ENCODE measurements around the gene IFT57.

Gene IFT57

DNA sequence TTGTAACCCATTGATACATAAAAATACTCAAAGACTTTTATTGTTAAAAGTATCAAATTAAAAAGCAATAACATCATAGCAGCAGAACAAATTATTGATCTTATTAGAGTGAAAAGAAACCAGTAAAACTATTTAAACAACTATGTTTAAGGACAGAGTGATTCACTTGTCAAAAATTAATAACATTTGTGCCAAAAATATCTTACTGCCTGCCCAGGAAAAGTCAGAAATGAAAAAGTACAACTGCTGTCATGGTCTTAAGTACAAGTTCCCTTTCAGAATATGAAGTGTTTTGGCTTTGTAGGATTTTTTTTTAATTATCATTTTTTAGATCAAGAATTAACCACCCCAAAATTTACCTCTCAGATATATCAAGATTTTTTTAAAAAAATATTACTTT lies 3.4 kb downstream of the IFT57 start:
- no peak for DNase-seq (ENCODE audit: low read depth)

DNA sequence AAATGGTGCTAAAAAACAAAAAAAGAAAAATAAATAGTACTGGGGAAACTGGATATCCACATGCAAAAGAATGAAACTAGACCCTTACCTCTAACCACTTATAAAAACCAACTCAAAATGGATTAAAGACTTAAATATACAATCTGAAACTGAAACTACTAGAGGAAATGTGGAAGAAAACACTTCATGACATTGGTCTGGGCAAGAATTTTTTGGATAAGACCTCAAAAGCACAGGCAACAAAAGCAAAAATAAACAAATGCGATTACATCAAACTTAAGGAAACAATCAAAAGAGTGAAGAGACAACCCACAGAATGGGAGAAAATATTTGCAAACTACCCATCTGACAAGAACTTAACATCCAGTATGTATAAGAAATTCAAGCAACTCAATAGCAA lies 6.4 kb downstream of the IFT57 start:
- no peak for DNase-seq (ENCODE audit: low read depth)

DNA sequence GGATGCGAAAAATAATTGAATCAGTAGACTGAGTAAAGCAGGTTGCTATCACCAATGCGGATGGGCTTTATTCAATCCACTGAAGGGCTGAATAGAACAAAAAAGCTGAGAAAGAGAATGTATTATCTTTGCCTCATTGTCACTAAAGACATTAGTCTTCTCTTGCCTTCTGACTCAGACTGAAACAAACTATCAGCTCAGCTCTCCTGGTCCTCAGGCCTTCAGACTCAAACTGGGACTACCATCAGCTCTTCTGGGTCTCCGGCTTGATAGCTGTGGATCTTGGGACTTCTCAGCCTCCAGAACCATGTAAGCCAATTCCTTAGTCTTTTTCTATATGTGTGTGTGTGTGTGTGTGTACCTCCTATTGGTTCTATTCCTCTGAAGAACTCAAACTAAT lies 12.6 kb downstream of the IFT57 start:
- no peak for DNase-seq (ENCODE audit: low read depth)

DNA sequence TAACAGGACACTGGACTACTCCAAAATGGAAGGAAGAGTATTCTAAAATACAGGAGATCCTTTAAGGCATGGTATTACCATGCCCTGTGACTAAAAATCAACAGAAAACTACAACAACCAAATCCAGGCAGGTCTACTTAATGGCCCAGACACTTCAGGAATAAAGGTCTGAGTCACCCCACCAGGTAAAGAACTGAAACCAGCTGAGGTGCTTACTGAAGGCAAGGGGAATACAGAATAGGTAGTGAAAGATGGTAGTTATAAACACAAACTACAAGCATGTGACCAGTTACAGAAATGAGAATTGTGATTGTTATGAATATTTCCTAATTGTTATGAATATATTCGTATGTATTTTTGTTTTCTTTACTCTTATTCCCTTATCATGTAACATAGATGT lies 13.4 kb downstream of the IFT57 start:
- no peak for DNase-seq (ENCODE audit: low read depth)

DNA sequence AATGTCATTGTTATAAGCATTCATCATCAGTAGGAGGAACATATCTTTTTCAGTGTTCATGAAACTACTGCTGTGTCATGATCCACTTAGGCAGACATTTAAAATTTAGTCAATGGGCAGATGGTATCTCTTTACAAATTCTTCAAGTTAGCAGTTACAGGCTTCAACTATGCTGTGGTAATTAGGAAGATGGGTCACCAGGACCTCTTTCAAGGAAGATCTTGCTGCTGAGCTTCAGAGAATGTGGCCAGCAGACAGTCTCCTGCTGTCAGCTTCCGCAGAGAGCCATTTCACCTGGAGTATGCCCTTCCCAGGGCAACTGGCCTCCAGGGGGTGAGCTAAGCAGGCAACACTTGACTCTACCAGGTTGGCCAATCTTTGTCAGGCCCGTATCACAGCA lies 19.4 kb downstream of the IFT57 start:
- DNase-seq (ENCODE audit: low read depth): no peak

DNA sequence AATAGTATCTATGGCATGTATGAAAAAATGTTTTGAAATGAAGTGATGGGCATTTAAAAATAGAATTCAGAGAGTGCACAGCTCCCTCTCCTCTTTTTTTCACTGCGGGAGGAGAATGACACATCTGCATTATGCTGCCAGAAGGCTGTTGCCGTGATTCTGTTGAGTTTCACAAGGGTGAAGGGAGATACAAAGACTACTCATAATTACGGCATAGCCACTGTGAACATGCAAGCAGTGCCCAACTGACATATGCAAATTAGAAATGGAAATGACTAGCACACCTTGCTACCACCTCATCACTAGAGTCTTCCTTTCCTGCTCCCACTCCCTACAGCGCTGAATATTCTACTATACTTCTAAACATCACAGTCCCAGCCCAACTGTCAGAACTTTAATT lies 20.1 kb downstream of the IFT57 start:
- DNase-seq (ENCODE audit: low read depth): no peak

DNA sequence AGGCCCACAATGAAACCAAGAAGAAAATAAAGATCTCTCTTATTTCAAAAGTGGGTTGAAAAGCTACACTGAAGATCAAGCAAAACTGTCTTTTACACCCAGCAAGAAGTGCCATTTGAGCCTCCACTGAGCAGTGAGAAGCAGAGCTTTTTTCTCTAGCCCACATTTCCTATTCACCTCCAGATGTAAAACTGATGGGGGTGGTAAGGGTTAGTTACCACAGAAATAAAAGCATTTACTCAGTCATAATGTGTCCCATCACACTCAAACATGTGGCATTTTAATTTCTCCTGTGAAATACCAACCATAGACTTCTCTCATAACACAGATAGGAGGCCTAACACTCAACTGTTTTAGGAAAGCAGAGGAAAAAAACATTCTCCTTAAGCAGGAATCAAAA lies 21.0 kb downstream of the IFT57 start:
- no peak for DNase-seq (ENCODE audit: low read depth)

DNA sequence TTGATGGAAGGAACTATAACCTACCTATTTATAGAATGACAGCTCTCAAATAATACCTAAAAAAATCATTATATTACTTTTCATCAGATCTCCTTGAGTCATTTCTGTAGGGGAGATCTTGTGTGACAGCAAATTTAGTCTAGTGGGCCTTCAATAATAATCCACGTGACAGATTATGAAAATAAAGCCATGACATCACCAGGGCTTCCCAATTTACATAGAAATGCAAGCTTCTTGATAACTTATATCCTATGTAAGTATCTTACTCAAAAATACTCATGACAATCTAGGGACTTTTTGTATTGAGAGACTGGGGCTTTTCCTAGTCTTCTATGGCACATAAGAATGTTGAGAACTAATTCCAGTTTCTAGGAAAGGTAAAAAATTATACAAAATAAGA lies 21.6 kb downstream of the IFT57 start:
- no peak for DNase-seq (ENCODE audit: low read depth)

DNA sequence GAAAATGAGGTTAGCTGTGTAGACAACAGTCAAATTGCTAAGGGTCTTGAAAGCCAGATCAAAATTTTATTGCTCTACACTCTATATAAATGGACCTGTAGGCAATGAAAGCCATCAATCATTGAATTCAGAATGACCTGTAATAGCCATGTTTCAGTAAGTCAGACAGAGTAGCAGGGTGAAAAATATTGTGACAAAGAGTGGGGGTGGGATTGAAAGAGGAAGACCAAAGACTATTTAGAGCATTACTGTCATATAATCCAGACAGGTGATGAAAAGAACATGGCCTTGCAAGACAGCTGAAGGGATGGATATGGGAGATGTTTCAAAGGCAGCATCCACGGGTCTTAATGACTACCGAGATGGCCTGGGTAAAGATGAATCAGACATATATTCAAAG lies 22.2 kb downstream of the IFT57 start:
- no peak for DNase-seq (ENCODE audit: low read depth)

DNA sequence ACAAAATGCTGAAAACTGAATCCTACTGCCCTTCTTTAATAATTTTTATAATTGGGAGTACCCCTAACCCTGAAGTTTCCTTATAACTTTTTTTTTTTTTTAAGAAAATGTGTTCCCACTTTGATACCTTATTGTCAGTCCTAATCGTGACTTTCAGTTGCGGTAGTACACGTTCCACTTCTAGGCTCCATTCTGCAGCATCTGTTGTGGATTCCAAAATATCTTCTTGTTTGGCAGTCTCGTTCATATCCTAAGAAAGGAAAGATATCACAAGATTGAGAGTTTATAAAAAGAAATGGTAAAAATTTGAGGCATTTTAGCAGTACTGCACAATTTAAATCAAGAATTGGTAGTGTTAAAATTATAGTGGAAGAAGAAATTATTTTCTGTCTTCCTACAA lies 30.8 kb downstream of the IFT57 start:
- DNase-seq (ENCODE audit: low read depth): no peak

DNA sequence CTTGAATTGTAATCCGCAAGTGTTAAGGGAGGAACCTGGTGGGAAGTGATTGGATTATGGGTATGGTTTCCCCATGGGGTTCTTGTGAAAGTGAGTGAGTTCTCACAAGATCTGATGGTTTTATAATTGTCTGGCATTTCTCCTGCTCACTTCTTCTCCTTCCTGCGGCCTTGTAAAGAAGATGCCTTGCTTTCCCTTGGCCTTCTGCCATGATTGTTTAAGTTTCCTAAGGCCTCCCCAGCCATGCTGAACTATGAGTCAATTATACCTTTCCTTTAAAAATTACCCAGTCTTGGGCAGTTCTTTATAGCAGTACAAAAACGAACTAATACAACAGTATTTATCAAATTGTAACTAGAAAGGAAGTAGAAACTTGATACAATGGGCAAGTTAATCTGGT lies 31.9 kb downstream of the IFT57 start:
- no peak for DNase-seq (ENCODE audit: low read depth)

DNA sequence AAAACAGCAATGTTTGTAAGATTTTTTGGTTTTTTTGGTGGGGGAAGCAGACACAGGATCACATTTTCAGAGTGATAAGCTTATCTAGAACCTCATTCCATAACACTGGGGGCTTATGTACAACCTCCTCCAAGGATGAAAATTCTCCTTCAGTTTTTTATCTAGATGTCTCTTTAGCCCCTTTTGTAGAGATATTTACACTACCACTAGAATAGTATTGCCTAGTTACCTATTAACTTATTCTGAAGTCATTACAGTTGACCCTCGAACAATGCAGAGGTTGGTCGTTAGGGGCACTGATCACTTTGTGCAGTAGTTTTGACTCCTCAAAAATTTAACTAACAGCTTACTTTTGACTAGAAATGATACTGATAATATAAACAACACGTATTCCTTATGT lies 32.8 kb downstream of the IFT57 start:
- no peak for DNase-seq (ENCODE audit: low read depth)

DNA sequence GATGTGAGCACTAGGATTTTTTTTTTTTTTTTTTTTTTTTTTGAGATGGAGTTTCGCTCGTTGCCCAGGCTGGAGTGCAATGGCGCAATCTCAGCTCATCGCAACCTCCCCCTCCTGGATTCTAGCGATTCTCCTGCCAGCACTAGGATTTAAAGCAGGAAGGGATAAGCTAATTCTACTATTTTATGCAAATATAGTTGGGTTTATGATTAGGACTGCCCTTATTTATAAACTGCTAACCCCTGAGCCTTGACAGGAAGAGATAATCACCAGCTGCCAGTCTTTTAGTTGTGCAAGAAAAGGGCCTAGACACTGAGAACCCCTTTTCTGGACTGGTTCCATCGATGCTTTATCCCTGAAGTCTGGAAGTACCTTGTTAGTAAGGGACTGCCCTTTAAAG lies 36.7 kb downstream of the IFT57 start:
- no peak for DNase-seq (ENCODE audit: low read depth)

DNA sequence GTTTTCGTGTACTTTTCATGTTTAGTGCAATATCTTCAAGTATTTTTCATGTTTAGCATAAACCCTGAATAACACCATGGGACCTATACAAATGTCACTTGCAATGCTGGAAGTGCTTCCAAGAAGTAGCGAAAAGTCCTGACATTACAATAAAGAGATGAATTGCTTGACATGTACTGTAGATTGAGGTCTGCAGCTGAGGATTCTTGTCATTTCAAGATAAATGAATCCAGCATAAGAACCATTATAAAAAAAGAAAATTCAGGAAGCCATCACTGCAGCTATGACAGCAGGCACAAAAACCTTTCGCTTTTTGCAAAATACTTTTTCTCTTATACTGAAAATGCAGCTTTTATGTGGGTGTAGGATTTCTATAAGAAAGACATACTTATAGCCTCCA lies 37.4 kb downstream of the IFT57 start:
- no peak for DNase-seq (ENCODE audit: low read depth)

DNA sequence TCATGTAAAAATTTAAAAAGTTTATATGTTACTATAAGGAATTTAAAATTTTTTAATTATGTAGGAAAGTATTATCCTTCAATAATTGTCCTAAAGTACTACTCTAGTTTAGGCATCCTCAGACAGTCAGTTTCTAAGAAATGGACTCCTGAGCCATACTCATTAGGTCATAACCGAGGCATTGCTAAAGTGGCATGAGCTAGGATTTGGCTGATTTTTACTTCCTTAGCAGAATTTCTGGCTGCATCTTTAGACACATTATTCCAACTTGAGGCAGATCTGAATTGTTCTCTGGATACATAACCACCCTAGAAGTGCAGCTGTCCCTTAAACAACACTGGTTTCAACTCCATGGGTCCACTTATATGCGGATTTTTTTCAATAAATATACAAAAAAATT lies 38.3 kb downstream of the IFT57 start:
- DNase-seq (ENCODE audit: low read depth): no peak

DNA sequence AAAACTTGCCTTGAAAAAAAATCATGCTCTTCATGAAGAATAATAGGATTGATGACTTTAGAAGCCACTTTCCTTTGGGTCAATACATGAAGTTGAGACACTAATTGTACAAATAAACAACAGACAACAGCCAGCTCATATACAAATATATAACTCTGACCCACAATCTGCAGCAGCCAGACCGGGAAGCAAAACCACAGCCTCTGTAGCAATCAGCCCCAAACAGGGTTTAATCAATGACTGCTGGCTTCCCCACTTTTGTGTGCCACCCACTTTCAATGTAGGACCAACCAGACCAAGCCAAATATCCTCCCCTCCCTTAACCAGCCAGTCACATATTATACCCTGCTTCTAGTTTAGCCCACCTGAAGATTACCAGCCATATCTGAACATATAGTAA lies 39.0 kb downstream of the IFT57 start:
- DNase-seq (ENCODE audit: low read depth): no peak

DNA sequence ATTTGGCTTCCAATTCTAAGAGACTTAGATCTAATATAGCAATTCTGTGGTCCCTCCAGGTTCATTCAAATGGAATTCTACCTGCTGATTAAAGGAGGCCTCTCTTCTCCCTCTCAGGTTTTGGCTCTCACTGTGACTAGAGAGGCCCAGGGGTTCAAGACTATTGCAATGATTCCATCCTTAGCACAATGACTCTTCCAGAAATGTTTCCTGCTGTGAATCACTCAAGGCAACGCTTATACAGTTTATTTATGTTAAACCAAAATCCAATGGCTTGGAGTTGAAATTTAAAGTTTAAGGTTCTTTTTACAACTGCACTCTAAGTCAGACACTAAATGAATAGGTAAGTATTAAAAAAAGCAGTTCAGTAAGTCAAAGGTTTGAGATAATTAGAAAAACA lies 39.9 kb downstream of the IFT57 start:
- no peak for DNase-seq (ENCODE audit: low read depth)

DNA sequence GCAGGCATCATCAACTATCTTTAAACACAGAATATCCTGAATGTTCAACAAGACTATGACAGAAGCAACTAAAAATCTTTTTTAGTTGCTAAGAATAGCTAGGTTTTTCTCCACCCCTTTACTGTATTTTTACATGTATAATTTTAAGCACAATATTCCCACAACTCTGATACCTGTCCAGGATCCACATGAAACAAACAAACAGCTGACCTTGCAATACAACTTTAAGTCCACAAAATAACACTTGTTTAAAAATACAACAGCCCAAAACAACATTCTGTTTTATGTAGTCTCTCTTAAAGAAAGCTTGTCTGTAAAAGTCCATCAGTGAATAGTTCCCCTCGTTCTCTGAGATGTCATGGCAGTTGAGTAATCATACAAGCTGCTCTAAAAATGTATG lies 41.1 kb downstream of the IFT57 start:
- no peak for DNase-seq (ENCODE audit: low read depth)

DNA sequence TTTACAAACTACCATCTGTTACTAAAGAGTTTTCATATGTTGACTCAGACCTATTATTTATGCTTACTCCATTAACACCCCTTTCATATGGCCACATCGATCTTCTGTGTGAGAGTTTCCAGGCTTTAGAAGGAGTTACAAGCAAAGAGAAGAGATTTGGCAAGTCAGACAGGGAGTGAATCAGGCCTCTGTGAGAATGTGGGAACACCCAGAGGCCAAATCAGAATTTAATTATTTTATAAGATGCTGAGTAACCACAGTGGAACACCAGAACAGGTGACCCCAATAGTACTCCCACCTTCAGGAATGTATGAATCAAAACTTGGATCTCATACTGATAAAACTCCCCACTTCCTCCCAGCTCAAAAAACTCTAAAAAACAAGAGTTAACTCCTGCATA lies 42.0 kb downstream of the IFT57 start:
- no peak for DNase-seq (ENCODE audit: low read depth)

DNA sequence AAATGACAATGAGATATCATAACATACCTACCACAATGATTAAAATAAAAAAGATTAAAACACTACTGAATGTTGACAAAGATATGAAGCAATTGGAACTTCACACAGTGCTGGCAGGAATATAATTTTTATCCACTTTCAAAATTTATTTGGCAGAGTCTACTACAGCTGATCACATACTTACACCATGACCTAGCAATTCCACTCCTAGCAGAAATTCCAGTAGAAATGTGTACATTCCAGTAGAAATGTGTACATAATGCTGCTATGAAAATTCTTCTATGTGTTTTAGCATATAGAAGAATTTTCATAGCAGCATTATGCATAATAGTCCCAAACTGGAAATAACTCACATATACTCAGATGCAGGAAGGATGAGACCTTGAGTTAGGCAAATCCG lies 43.5 kb downstream of the IFT57 start:
- DNase-seq (ENCODE audit: low read depth): no peak

DNA sequence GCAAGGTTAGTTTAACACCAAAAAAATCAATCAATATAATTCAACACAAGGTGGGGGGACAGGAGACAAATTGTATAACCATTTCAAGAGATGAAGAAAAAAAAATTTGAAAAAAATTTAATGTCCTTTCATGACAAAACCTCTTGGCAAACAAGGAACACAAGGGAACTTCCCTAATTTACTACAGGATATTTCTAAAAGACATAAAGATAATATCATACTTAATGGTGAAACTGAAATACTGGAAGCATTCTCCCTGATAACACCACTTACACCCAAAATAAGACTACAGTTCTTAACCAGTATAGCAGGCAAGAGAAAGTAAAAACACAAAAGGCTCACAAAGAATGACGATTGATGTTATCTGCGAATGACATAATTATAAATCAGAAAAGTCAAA lies 44.7 kb downstream of the IFT57 start:
- no peak for DNase-seq (ENCODE audit: low read depth)

DNA sequence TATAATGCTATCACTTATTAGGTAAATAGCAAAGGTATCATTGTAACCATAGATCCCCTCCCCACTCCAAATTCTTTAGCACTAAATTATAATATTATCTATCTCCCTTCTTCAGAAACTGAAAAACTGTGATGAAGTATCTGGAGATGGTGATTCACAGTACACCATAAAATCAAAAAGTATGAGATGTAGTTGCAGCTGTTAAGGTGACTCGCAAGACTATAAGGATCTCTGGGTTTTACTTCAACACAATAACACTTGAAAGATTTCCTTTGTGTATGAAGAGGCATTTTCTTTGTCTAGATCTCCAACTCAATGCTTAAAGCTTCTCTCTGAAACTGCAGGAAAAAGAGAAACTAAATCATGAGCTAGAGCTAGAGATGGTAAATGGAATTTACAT lies 46.9 kb downstream of the IFT57 start:
- no peak for DNase-seq (ENCODE audit: low read depth)

DNA sequence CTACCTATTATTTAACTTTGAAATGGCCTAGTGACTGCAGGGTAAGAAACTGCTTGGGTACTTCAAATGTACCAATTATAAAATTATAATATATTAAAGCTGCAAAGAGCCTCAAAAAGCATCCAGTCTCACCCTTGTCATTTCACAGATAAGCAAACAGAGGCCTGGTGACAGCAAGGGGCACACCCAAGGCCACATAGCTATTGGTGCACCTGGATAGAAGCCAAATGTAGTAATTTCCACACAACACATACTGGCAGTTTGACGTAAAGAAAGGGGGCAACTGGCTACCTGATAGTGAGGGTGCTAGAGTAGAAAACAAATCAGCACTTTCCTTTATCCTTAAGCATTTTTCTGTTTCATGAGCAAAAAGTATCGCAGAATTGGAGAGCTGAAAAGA lies 51.1 kb downstream of the IFT57 start:
- no peak for DNase-seq (ENCODE audit: low read depth)

DNA sequence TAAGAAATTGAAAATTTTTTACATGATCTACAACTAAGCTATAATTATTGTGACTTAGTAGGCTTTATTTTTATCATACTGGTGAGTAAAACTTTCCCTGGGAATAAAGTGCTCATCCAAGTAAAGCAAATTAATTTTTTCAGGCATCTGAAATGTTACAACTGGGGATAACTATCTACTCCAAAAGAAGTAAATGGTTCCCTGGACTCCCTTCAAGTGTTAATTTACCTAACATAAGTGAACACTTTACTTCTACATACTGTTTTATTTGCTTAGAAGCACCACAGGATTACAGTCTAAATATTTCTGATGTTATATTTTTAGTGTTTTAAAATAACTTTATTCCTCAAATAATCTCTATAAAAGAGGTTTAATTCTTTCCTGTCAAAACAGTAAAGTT lies 57.8 kb downstream of the IFT57 start:
- DNase-seq (ENCODE audit: low read depth): no peak

DNA sequence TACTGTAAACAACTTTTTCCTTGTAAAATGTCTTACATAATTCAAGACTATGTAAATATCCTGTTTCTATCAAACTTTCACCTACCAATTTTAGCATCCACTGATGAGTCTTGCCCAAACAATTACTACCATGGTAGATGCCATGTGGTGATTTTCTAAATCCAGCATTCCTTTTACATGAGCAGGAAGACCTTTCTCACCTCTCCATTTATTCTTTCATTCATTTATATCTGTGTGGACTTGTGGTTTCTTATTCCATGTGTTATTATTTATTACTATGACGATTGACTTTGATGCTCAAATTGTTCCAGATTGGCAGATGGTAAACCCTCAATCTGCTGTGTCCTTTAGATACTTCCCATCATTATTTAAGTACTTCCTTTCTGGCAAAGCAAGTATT lies 62.4 kb downstream of the IFT57 start:
- no peak for DNase-seq (ENCODE audit: low read depth)

DNA sequence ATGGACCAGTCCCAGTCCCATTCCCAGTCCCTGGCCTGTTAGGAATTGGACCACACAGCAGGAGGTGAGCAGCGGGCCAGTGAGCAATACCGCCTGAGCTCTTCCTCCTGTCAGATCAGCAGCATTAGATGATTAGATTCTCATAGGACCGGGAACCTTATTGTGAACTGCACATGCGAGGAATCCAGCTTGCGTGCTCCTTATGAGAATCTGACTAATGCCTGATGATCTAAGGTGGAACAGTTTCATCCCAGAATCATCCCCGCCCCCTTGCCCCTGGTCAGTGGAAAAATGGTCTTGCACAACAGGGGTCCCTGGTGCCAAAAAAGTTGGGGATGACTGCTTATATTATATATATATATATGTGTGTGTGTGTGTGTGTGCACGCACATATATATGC lies 63.1 kb downstream of the IFT57 start:
- DNase-seq (ENCODE audit: low read depth): no peak
